ENCODE measurements around the gene INSIG1. TPM values are rescaled to one million over a fixed set of nuclear protein-coding genes. Genes with fewer than 3 reads are reported as not detected.

INSIG1 gene
- total RNA-seq, 4 donors from 2014 or later = 36.3 to 147 (median 100) TPM

GRCh38 chr7:155340071-155340531 lies 42.4 kb downstream of the INSIG1 start:
- Histone ChIP-seq H3K27ac (no peak overlapping the region), H3K27me3 (no peaks in the 10 kb centered on the region), H3K9me3 (no peaks in the 10 kb centered on the region), H3K36me3 (no peaks in the 10 kb centered on the region), H3K4me3 (no peak overlapping the region), H3K4me1 (peaks cover 0 to 8% (median 3%) of the 10 kb centered on the region in 4 donors)
- no peak for TF ChIP-seq POLR2A (IDR thresholded peaks at IDR 0.05)
- TF ChIP-seq CTCF (IDR thresholded peaks at IDR 0.05) = no peak
- DNase-seq = no peak

- no peaks in the 10 kb centered on the region for H3K36me3 ChIP-seq
- no peak for DNase-seq
- H3K27me3 ChIP-seq = no peaks in the 10 kb centered on the region
- H3K4me1 ChIP-seq = peaks cover 0 to 10% (median 4%) of the 10 kb centered on the region in 4 donors
- H3K27ac ChIP-seq = no peak overlapping the region
- no peak overlapping the region for H3K4me3 ChIP-seq
- TF ChIP-seq CTCF (IDR thresholded peaks at IDR 0.05) (no peak), POLR2A (IDR thresholded peaks at IDR 0.05) (no peak)
- no peaks in the 10 kb centered on the region for H3K9me3 ChIP-seq
These were observed 43.0 kb downstream of the INSIG1 start for GRCh38 chr7:155340721-155341120.

- no peak for DNase-seq
- Histone ChIP-seq H3K4me1 (peaks cover 0 to 10% (median 4%) of the 10 kb centered on the region in 4 donors), H3K9me3 (no peaks in the 10 kb centered on the region), H3K27me3 (no peaks in the 10 kb centered on the region), H3K4me3 (no peak overlapping the region), H3K27ac (no peak overlapping the region), H3K36me3 (no peaks in the 10 kb centered on the region)
- TF ChIP-seq POLR2A (IDR thresholded peaks at IDR 0.05) (no peak), CTCF (IDR thresholded peaks at IDR 0.05) (no peak)
These were observed 43.8 kb downstream of the INSIG1 start for GRCh38 chr7:155341463-155341983.

GRCh38 chr7:155342313-155342712 lies 44.6 kb downstream of the INSIG1 start:
- TF ChIP-seq POLR2A (IDR thresholded peaks at IDR 0.05) (no peak), CTCF (IDR thresholded peaks at IDR 0.05) (no peak)
- DNase-seq = no peak
- no peak overlapping the region for H3K4me3 ChIP-seq
- no peaks in the 10 kb centered on the region for H3K9me3 ChIP-seq
- H3K27me3 ChIP-seq = no peaks in the 10 kb centered on the region
- H3K27ac ChIP-seq = no peak overlapping the region
- peaks cover 0 to 10% (median 4%) of the 10 kb centered on the region in 4 donors for H3K4me1 ChIP-seq
- H3K36me3 ChIP-seq = no peaks in the 10 kb centered on the region

GRCh38 chr7:155343150-155343549 lies 45.5 kb downstream of the INSIG1 start:
- H3K9me3 ChIP-seq = no peaks in the 10 kb centered on the region
- no peak overlapping the region for H3K27ac ChIP-seq
- peaks cover 0 to 10% (median 4%) of the 10 kb centered on the region in 4 donors for H3K4me1 ChIP-seq
- H3K36me3 ChIP-seq = no peaks in the 10 kb centered on the region
- DNase-seq = no peak
- no peak overlapping the region for H3K4me3 ChIP-seq
- TF ChIP-seq CTCF (IDR thresholded peaks at IDR 0.05) (no peak), POLR2A (IDR thresholded peaks at IDR 0.05) (no peak)
- no peaks in the 10 kb centered on the region for H3K27me3 ChIP-seq

Measured in Peyer's patch (tissue), 4 donors.